GM20000 (cell line): ENCODE measurements around the gene CTDSPL2.

Source experiments
- DNase-seq: peaks from one replicate; pipeline ENCODE4 v3.0.0; 2012; ENCODE audit warnings: low spot score
- CTCF ChIP-seq: IDR thresholded peaks from 2 replicates; pipeline ENCODE4 v1.5.1; 2012; ENCODE audit warnings: mild to moderate bottlenecking, control low read depth; ENCODE audit errors: extremely low read depth, missing control alignments

The CTDSPL2 gene

GRCh38 chr15:44427756-44428724 lies 611 bp downstream of the CTDSPL2 start:
- TF ChIP-seq CTCF = no peak
- DNase-seq = no peak

GRCh38 chr15:44435893-44436667 lies 8.7 kb downstream of the CTDSPL2 start:
- TF ChIP-seq CTCF = no peak
- no peak for DNase-seq

GRCh38 chr15:44438402-44438801 lies 11.0 kb downstream of the CTDSPL2 start:
- DNase-seq = no peak
- TF ChIP-seq CTCF = no peak

GRCh38 chr15:44441095-44441501 lies 13.7 kb downstream of the CTDSPL2 start:
- no peak for TF ChIP-seq CTCF
- no peak for DNase-seq

GRCh38 chr15:44443515-44443914 lies 16.1 kb downstream of the CTDSPL2 start:
- no peak for DNase-seq
- no peak for TF ChIP-seq CTCF

GRCh38 chr15:44447772-44448376 lies 20.4 kb downstream of the CTDSPL2 start:
- DNase-seq = no peak
- no peak for TF ChIP-seq CTCF
